ENCODE data around the gene TNFSF9.
"Not testable (repeated sequence)": the region's sequence is repeated elsewhere in the genome, so short reads cannot be mapped to it uniquely, and the experiment has no call there.

TNFSF9 gene

DNA sequence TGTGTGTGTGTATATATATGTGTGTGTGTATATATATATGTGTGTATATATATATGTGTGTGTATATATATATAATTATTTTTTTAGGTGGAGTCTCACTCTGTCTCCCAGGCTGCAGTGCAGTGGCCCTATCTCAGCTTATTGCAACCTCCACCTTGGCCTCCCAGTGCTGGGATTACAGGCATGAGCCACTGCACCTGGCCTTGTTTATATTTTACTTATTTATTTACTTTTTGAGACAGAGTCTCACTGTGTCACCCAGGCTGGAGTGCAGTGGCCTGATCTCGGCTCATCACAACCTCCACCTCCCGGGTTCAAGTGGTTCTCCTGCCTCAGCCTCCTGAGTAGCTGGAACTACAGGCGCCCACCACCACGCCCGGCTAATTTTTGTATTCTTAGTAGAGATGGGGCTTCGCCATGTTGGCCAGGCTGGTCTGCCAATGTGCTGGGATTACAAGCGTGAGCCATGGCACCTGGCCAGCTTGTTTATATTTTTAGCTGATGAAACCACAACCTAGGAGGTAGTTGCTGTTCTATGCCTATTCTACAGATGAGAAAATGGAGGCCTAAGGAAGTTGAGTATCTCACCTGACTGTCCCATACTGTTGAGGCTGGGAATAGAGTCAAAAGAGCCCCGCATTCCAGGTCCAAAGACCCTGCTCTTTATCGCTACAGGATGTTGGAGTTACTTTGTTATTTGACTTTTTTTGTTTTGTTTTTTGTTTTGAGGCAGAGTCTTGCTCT lies 22.6 kb upstream of the TNFSF9 start:
- DNase-seq, result not testable (repeated sequence)

GRCh38 chr19:6509118-6509971 lies 21.5 kb upstream of the TNFSF9 start:
- DNase-seq, result no peak

GRCh38 chr19:6510618-6511017 lies 20.2 kb upstream of the TNFSF9 start:
- DNase-seq, result no peak

GRCh38 chr19:6514089-6514488 lies 16.7 kb upstream of the TNFSF9 start:
- no peak for DNase-seq

DNA sequence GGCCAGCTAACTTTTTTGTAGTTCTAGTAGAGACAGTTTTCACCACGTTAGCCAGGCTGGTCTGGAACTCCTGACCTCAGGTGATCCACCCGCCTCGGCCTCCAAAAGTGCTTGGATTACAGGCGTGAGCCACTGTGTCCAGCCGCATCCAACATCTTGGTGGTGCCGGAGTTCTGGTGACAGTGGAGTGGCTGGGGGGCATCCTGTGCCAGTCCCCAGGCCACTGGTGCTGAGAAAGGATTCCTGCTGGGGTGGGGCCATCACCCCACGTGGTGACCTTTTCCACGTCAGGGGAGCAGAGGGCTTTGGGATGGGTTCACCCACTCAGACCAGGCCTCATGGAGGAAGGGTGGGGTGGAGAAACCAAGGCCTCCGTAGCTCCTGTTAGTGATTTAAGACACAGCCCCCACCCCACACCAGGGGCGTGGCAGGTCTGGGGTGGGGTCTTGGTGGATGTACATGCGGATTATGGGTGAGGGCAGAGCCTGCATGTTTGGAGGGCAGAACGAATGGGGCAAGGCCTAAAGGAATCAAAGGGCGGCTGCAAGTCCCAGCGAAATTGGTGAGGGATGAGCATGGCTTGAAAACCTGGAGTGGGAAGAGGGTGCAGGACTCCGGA lies 15.8 kb upstream of the TNFSF9 start:
- no peak for DNase-seq

DNA sequence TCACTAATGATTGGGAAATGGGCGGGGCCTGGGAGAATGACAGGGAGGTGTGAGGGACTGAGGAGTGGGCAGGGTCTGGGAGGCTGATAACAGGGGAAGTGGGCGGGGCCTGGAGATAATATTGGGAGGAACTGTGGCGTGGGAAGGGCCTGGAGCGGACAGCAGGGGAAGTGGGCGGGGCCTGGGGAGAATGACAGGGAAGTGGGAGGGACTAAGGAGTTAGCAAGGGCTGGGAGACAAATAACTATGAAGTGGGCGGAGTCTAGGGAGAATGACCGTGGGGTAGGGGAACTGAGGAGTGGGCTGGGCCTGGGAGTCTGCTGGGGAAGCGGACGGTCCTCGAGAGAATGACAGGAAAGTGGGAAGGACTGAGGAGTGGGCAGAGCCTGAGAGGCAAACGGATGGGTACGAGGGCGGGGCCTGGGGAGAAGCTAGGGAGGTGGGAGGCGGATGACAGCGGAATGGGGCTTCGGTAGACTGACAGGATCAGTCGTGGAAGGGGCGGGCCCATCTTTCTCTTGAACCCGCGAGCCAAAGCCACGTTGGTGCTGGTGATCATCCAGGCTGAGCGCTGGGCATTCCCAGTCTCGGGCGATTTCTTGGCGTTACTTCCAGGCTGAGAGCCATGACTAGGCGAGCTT lies 14.7 kb upstream of the TNFSF9 start:
- peak; percentile 69 for DNase-seq

GRCh38 chr19:6516659-6517291 lies 14.1 kb upstream of the TNFSF9 start:
- peak; percentile 69 for DNase-seq

DNA sequence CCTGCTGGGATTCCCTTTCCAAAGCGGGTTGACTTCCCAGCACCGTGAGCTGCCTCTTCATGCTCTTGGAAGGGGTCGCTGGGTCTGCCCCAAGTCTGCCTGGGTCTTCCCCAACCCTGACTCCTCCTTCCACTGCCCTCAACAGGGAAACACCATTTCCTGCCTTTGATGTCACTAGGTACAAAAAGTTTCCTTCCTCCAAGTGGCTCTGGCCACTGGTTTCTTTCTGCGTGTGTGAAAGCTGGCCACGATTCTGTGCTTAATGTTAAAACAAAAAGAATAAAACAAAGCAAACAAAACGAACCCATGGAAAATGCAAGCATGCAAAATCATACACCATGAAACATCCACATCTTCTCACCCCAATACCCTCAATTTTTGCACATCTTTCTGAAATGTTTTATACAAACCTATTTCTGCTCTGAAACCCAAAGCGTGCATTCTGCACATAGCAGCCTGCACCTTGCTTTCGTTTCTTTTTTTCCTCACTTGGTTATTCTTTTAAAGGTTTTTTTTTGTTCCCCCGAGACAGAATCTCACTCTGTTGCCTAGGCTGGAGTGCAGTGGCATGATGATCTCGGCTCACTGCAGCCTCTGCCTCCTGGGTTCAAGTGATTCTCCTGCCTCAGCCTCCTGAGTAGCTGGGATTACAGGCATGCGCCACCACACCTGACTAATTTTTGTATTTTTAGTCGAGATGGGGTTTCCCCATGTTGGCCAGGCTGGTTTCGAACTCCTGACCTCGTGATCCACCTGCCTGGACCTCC lies 12.5 kb upstream of the TNFSF9 start:
- no peak for DNase-seq

- DNase-seq, result no peak
These were observed 11.5 kb upstream of the TNFSF9 start for GRCh38 chr19:6519289-6519688.

DNA sequence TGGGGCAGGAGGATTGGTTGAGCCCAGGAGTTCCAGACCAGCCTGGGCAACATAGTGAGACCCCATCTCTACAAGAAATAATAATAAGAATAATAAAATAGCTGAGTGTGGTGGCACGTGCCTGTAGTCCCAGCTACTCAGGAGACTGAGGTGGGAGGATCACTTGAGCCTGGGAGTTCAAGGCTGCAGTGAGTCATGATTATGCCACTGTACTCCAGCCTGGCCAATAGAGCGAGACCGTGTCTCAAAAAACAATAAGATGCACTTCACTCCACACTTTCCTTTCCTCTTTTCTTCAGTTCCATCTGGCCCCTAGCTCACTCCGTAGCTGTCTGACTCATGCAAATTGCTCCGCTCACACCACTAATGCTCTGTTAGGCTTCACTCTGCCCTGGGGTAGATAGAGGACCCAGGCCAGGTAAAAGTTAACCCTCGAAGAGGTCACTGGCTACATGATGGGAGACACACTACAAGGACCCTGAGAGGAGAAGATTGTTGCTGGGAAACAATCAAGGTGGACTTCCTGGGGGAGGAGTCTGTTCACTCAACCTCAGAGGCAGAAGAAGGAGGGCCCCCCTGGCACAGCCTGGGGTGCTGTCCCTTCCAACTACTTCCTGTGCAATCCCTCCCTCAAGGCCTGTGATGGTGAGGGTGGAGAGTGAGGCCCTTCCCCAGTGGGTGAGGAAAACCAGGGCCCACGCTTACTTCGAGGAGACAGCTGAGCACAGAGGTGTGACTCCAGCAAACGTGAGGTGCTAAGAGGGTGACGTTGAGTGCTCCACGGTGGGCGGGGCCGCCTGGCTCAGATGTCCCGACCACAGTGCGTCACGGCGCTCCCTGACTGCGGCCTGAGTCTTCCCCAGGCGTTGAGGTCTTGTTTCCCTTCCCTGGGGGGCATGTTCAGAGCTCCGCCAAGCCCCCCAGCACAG lies 8.8 kb upstream of the TNFSF9 start:
- DNase-seq, result no peak

GRCh38 chr19:6522712-6523111 lies 8.1 kb upstream of the TNFSF9 start:
- no peak for DNase-seq

DNA sequence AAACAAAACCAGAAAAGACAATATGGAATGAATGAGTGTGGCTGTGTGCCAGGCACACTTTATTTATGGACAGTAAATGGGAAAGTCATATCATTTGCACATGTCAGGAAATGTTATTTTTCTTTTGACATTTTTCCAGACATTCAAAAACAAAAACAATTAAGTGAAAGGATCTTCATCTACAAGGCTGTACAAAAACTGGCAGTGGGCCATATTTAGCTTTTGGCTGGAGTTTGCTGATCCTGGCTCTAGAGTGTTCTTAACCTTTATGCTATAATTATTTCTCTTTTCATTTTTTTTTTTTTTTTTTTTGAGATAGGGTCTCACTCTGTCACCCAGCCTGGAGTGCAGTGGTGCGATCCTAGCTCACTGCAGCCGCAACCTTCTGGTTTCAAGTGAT lies 6.5 kb upstream of the TNFSF9 start:
- DNase-seq, result no peak

GRCh38 chr19:6527893-6528543 lies 2.8 kb upstream of the TNFSF9 start:
- no peak for DNase-seq

GRCh38 chr19:6528544-6529121 lies 2.2 kb upstream of the TNFSF9 start:
- DNase-seq, result no peak

- DNase-seq, result no peak
These were observed 1.5 kb upstream of the TNFSF9 start for GRCh38 chr19:6529351-6529750.

GRCh38 chr19:6529937-6530385 lies 865 bp upstream of the TNFSF9 start:
- DNase-seq, result no peak

GRCh38 chr19:6531163-6531955 lies 533 bp downstream of the TNFSF9 start:
- no peak for DNase-seq

DNA sequence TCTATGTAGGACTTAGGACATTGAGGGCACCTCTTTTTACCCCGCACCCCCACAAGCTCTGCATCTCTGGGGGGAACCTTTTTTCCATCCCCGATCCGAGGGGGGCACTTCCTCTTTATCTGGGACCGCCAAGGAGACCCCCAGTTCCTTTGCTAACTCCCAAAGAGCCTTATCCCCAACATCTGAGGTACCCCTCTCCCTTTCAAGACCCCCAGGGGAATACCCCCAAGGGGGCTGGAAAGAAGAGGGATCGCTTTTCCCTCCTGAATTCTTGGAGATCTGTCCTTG lies 1.1 kb downstream of the TNFSF9 start:
- no peak for DNase-seq

Data from NCI-H146 (cell line).